ENCODE results near the gene BCORL1.

DNA sequence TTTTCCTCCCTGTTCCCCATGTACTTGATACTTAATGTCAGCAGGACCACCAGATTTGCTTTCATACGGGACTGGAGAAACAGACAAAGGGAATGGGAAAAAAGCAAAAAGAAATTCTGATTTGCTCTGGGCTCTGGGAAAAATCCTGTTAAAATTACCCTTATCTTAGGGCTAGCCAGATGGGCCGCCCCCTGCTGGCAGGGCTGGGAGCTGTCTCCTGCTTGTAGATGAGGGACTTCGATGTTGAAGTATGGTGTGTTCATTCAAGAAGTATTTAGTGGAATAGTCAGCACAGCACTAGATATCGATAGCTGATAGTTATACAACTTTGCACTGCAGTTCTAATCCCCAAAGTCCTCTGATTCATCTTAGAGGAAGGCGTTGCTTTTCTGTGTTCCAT lies 45.8 kb downstream of the BCORL1 start:
- TF ChIP-seq POLR2A (IDR thresholded peaks at IDR 0.05; ENCODE audit: low read length) (no peak), GATA1 (IDR thresholded peaks at IDR 0.05; ENCODE audit: low read depth, low read length) (no peak)

All from erythroblast (primary cell).